Measurements from ENCODE around the gene CTCF.

CTCF gene

GRCh38 chr16:67537270-67537635 is 25.1 kb upstream of the CTCF start:
- DNase-seq = no peak

- no peak for DNase-seq
Measured at GRCh38 chr16:67537636-67538591, 24.4 kb upstream of the CTCF start.

DNA sequence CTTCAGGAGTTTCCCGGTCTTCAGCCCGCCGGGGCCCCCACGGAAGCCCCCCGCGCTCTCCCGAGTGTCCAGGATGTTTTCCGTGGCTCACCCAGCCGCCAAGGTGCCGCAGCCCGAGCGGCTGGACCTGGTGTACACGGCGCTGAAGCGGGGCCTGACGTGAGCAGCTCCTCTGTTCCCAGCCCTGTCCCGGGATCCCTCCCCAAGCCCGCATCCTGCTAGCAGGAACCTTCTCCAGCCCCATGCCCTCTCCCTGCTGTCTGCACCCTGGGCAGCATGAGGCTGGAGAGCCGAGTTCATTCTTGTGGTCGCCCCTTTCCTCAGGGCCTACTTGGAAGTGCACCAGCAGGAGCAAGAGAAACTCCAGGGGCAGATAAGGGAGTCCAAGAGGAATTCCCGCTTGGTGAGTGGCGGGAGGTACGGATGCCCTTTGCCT is 23.6 kb upstream of the CTCF start:
- no peak for DNase-seq

DNA sequence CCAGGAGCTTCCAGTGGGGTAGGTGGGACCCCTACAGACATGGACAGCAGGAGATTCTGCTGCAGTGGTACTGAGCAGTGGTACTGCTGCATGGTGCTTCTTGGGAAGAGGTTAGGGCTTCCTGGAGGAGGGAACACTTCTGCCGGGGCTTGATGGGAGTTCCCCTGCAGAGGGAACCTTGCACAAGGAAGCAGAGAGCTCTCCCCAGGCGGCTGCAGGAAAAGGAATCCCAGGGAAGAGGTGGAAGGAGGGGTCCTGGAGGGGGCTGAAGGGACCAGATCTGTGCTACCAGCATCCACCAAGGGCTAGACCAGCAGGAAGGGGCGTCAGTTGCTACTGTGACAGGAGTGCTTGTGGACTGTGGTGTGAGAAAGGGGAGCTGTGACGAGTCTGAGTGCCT is 23.1 kb upstream of the CTCF start:
- no peak for DNase-seq

DNA sequence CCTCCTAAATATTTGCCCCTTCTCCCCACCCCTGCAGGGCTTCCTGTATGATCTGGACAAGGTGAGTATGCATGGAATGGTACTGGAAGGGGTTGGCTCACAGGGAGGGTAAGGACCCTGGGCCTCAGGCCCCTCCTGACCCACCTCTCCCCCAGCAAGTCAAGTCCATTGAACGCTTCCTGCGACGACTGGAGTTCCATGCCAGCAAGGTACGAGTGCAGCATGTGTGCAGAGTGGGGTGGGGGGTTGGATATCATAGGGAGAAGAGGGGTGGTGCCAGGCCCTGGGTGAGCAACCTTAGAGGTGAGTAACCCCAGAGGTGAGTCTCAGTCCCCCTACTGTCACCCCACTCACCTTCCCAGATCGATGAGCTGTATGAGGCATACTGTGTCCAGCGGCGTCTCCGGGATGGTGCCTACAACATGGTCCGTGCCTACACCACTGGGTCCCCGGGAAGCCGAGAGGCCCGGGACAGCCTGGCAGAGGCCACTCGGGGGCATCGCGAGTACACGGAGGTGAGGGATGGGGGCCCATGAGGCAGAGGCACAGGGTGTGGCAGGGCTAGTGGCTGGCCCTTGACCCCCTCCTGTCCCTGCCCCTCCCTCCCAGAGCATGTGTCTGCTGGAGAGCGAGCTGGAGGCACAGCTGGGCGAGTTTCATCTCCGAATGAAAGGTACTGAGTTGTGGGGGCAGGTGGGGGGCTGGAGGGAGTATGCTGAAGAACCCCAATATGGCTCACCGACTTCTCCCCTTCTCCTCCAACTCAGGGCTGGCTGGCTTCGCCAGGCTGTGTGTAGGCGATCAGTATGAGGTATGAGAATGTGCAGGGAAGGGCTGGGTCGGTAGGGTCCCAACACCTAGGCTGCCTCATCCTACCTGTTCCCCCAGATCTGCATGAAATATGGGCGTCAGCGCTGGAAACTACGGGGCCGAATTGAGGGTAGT is 22.4 kb upstream of the CTCF start:
- no peak for DNase-seq

GRCh38 chr16:67540756-67541155 is 21.6 kb upstream of the CTCF start:
- no peak for DNase-seq

GRCh38 chr16:67541391-67542263 is 20.7 kb upstream of the CTCF start:
- DNase-seq = no peak

DNA sequence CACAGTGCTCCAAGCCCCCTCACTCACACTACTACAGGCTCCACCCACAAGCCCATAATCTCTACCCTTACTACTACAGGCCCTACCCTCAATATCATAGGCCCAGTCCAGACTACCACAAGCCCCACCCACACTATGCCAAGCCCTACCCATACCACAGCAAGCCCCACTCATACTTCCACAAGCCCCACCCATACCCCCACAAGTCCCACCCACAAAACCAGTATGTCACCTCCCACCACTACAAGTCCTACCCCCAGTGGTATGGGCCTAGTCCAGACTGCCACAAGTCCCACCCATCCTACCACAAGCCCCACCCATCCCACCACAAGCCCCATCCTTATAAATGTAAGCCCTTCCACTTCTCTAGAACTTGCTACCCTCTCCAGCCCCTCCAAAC is 19.9 kb upstream of the CTCF start:
- DNase-seq = no peak

DNA sequence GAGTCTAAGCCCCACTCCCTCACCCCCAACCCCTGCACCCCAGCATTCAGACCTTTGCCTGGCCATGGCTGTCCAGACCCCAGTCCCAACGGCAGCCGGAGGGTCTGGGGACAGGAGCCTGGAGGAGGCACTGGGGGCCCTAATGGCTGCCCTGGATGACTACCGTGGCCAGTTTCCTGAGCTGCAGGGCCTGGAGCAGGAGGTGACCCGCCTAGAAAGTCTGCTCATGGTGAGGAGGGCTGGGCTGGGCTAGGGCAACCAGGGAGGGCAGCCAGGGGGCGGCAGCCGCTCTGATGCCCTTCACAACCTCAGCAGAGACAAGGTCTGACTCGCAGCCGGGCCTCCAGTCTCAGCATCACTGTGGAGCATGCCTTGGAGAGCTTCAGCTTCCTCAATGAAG is 19.3 kb upstream of the CTCF start:
- no peak for DNase-seq

DNA sequence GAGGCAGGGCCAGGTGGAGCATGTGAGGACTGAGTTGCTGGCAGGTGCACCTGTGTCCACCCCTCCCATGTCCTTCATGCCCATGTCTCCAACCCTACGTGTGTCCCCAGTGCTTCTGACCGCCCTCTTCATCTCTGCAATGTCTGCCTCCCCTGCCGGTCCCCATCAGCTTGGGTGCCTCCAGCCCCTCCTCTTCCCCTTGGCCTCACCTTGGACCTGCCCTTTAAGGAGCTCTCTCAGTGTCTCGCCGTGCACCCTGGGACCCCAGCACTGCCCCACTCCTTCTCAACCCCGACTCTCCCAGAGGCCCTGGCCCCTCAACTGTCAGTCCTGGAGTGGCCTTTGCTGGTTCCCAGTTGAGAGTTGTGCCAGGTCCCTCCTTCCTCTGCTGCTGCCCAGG is 18.7 kb upstream of the CTCF start:
- no peak for DNase-seq

DNA sequence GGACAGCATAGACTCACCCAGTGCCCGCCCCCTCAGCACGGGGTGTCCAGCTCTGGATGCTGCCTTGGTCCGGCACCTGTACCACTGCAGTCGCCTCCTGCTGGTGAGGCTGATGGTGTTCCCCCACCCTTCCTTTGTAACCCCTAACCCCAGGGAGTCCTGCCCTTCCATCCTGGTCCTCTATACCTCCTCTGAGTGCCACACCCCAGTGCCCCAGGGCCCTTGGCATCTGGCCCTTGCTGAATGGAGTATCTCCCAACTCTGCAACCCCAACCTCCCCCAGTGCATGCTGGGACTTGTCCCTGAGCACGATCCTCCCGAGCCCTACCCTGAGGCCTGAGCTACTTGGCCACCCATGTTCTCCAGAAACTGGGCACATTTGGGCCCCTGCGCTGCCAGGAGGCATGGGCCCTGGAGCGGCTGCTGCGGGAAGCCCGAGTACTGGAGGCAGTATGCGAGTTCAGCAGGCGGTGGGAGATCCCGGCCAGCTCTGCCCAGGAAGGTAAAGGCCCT is 17.9 kb upstream of the CTCF start:
- no peak for DNase-seq

DNA sequence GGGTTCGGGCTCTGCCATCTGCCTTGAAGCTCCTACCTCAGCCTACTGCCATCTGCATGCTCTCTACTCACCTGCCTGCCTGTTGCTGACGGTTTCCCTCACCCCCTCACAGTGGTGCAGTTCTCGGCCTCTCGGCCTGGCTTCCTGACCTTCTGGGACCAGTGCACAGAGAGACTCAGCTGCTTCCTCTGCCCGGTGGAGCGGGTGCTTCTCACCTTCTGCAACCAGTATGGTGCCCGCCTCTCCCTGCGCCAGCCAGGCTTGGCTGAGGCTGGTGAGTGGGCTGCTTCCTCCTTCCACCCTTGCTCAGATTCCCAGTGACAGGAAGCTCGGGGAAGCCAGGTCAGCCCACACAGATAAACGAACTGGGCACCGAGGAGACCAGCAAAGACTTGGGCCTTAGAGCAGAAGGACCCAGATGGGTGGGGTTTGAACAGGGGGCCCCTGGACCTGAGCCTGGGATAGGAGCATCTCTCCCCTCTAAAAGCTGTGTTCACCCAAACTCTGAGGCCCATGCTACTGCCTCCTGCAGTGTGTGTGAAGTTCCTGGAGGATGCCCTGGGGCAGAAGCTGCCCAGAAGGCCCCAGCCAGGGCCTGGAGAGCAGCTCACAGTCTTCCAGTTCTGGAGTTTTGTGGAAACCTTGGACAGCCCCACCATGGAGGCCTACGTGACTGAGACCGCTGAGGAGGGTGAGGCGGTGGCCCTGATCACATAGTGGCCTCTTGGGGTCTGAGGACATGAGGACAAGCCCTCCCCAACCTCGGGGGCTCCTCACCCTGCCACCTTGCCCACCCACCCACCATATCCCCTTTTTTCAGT is 17.3 kb upstream of the CTCF start:
- DNase-seq = no peak

DNA sequence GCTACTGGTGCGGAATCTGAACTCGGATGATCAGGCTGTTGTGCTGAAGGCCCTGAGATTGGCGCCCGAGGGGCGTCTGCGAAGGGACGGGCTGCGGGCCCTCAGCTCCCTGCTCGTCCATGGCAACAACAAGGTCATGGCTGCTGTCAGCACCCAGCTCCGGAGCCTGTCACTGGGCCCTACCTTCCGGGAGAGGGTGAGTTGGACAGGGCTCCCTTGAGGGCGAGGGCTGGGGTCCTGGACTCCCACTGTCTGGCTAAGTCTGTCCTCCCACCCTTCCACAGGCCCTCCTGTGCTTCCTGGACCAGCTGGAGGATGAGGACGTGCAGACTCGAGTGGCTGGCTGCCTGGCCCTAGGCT is 16.7 kb upstream of the CTCF start:
- no peak for DNase-seq

DNA sequence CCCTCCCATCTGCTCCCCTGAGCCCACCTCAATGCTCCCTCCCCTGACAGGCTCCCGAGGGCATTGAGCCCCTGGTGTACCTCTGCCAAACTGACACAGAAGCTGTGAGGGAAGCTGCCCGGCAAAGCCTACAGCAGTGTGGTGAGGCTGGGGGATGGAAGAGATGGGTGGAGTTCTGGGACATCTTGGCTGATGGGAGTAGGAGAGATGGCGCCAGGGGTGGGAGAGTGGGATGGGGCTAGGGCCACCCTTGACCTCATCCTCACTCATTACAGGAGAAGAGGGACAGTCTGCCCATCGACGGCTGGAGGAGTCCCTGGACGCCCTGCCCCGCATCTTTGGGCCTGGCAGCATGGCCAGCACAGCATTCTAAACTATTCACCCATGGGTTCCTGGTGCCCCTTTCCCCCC is 16.2 kb upstream of the CTCF start:
- no peak for DNase-seq

DNA sequence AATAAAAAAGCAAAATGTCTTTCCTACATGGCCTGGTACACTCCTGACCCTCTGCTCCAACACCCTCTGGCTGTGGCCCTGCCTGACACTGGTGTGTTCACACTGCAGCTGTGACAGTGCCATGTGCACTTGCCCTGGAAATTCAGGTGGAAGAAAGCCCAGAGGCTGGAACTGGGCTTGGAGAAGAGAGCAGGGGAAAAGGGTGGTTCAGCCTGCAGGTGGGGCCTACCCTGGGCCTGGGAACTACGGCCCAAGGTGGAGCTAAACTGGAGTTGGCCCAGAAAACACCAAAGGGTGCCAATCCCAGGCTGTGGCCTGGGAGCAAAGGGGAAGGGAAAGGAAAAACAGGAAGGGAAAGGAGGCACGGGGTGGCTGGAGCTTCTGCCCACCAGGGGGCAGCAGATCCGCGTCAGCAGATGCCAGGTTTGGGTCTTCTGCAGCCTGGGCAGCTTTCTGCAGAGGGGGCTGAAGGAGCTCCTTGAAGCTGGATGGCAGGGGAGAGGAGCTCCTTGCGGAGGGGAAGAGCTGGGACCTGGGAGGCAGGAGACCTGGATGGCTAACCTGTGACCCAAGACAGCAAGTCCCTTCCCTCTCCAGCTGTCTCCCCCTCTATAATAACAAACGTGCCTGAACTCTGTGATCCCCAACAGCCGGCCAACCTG is 15.4 kb upstream of the CTCF start:
- DNase-seq = peak; percentile 34

DNA sequence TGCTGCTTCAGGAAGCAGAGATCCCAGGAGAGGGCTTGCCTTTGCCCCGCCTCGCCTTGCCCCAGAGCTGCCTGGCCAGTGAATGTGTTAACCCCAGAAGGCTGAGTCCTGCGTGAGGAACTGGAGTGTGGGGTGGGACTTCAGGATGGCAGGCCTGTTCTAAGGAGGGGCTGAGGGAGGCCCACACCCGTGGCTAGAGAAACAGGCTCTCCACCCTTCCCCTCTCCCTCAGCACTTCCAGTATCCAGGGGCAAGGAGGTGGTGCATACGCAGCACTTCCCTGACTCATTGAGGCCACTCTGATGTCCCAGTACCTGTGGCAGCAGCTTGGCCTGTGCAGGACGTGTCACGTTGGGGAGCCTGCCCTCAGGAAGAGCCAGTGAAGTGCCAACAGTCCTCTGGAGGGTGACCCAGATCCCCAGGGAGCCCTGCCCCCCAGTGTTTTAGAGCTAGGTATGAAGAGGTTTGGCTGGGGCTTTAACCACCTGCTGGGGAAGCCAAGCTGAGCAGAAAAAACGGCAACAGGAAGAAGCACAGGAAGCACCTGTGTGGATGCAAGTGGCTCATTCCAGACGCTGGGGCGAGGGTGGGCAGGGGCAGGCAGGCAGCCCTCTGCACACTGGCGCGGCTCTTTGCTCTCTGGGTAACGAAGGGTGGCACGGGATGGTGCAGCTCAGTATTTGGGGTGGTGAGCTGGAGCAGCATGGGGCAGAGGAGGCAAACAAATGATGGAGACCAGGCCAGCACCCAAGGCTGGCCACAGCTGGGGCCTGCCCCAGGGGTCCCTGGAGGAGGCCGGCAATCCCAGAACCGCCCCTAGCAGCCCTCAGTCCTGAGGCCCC is 14.7 kb upstream of the CTCF start:
- no peak for DNase-seq

- DNase-seq = no peak
Measured at GRCh38 chr16:67548265-67549126, 13.8 kb upstream of the CTCF start.

DNA sequence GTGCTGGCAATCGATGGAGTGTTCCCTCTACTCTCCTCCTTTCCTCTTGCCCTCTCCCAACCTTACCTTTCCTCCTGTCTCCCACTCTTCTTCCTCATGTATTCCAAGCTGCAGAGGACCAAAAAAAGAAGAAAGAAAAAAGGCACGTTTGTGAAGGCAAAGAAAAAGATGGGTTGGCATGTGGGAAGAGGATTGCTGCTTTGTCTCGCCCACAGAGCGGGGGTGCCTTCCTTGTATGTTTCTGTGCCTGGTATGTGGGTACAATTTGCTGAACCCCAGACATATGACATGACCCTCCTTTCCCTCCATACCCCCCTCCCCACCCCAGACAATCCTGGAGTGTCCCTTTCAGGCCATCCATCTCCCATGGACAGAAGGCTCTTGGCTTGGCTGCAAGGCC is 13.1 kb upstream of the CTCF start:
- no peak for DNase-seq

- DNase-seq = no peak
Measured at GRCh38 chr16:67549936-67550335, 12.4 kb upstream of the CTCF start.
